H1 (cell line): ENCODE measurements around the gene MAP3K14. TPM values are rescaled to one million over a fixed set of nuclear protein-coding genes. Genes with fewer than 3 reads are reported as not detected.

Experiments used
- CTCF ChIA-PET: fragments of 300-600 bp; sonication (Branson Sonifier 250); formaldehyde crosslinking; loops from one replicate; lab custom pipeline; 2021; ENCODE audit not compliant: partially characterized antibody; lab: Charles Lee
- POLR2A ChIA-PET: fragments of 300-600 bp; sonication (Branson Sonifier 250); formaldehyde crosslinking; loops from one replicate; lab custom pipeline; 2021; ENCODE audit warnings: inconsistent platforms; ENCODE audit not compliant: partially characterized antibody; lab: Charles Lee
- DNase-seq, 2 experiments: peaks; one replicate each; pipeline versions ENCODE4 v3.0.0 to v3.0.0-alpha.2; 2010 to 2022; ENCODE audit warnings: low spot score in 2 of 2, low read depth in 1 of 2, mixed read lengths in 1 of 2
- FAIRE-seq: peaks from 2 replicates; lab custom pipeline; 2011; peaks lifted over from hg19 to GRCh38; lab: Jason Lieb, UNC
- H2AFZ ChIP-seq: 2 replicates; pipeline ENCODE4 v1.8.1; 2012; ENCODE audit warnings: low read length, inconsistent platforms
- H2AK5ac ChIP-seq: 2 replicates; pipeline ENCODE4 v1.6.1; 2013; ENCODE audit warnings: low read depth, low read length
- H2BK120ac ChIP-seq: replicated peaks from 2 replicates; pipeline ENCODE3; 2013; ENCODE audit warnings: low read depth, low read length, inconsistent platforms
- H2BK12ac ChIP-seq: 2 replicates; pipeline ENCODE4 v1.6.1; 2013; ENCODE audit warnings: low read depth, low read length
- H2BK15ac ChIP-seq: 2 replicates; pipeline ENCODE4 v1.6.1; 2013; ENCODE audit warnings: low read length
- H2BK20ac ChIP-seq: 2 replicates; pipeline ENCODE4 v1.6.1; 2013; ENCODE audit warnings: low read length
- H2BK5ac ChIP-seq: 2 replicates; pipeline ENCODE4 v1.6.1; 2013; ENCODE audit warnings: low read depth, low read length
- H3K14ac ChIP-seq: 2 replicates; pipeline ENCODE4 v1.6.1; 2013; ENCODE audit warnings: inconsistent platforms; ENCODE audit not compliant: insufficient read length
- H3K18ac ChIP-seq: 2 replicates; pipeline ENCODE4 v1.6.1; 2013; ENCODE audit warnings: low read length; ENCODE audit errors: extremely low read depth
- H3K23ac ChIP-seq: 2 replicates; pipeline ENCODE4 v1.6.1; 2013; ENCODE audit warnings: inconsistent platforms; ENCODE audit not compliant: insufficient read length
- H3K23me2 ChIP-seq: 2 replicates; pipeline ENCODE4 v1.6.1; 2013; ENCODE audit warnings: low read depth, low read length
- H3K27ac ChIP-seq: 2 replicates; pipeline ENCODE4 v1.6.1; 2011; ENCODE audit warnings: low read depth, low read length, inconsistent platforms
- H3K27me3 ChIP-seq, 4 experiments: replicated peaks in 1 of 4; 1 replicate in 1 of 4; 2 replicates in 3 of 4; pipeline versions ENCODE4 v1.6.1 to v1.8.1; 2011 to 2013; ENCODE audit warnings: low read length in 3 of 4, mild to moderate bottlenecking in 3 of 4, inconsistent platforms in 2 of 4, mixed read lengths in 2 of 4, moderate library complexity in 1 of 4; ENCODE audit not compliant: control insufficient read depth in 3 of 4, insufficient read depth in 3 of 4; ENCODE audit errors: extremely low read depth in 1 of 4
- H3K36me3 ChIP-seq, 4 experiments: 2 replicates each; pipeline versions ENCODE4 v1.6.1 to v1.8.1; 2011 to 2013; ENCODE audit warnings: mild to moderate bottlenecking in 4 of 4, low read length in 3 of 4, moderate library complexity in 2 of 4, control low read depth in 1 of 4, inconsistent platforms in 1 of 4; ENCODE audit not compliant: insufficient read depth in 4 of 4, control insufficient read depth in 2 of 4
- H3K4ac ChIP-seq: replicated peaks from 2 replicates; pipeline ENCODE3; 2013; ENCODE audit warnings: low read length, low read depth, mixed read lengths, inconsistent platforms; ENCODE audit not compliant: insufficient read length
- H3K4me1 ChIP-seq, 4 experiments: replicated peaks in 1 of 4; 1 replicate in 1 of 4; 2 replicates in 3 of 4; pipeline versions ENCODE4 v1.6.1 to v1.8.1; 2011 to 2013; ENCODE audit warnings: low read length in 3 of 4, inconsistent platforms in 2 of 4, mixed read lengths in 1 of 4; ENCODE audit not compliant: insufficient read depth in 4 of 4, control insufficient read depth in 3 of 4
- H3K4me2 ChIP-seq, 2 experiments: 2 replicates each; pipeline versions ENCODE4 v1.6.1 to v1.8.1; 2011 to 2013; ENCODE audit warnings: low read depth in 2 of 2, low read length in 2 of 2, control low read depth in 1 of 2, inconsistent platforms in 1 of 2, mild to moderate bottlenecking in 1 of 2; ENCODE audit not compliant: insufficient read depth in 1 of 2
- H3K4me3 ChIP-seq, 4 experiments: fragments of 200-600, 300-600 bp in 1 of 4; sonication (generic), shearing (Covaris generic), sonication (Bioruptor Twin) in 1 of 4; 2 replicates each; pipeline versions ENCODE4 v1.5.1 to v1.8.1; 2011 to 2016; ENCODE audit warnings: low read length in 4 of 4, low read depth in 3 of 4, control low read depth in 2 of 4, inconsistent platforms in 2 of 4, mild to moderate bottlenecking in 2 of 4, mixed read lengths in 1 of 4, moderate library complexity in 1 of 4; ENCODE audit not compliant: insufficient read depth in 2 of 4; ENCODE audit errors: extremely low read depth in 1 of 4
- H3K56ac ChIP-seq: replicated peaks from 2 replicates; pipeline ENCODE3; 2013; ENCODE audit warnings: low read depth, mild to moderate bottlenecking, mixed read lengths, low read length, inconsistent platforms; ENCODE audit not compliant: insufficient read length
- H3K79me1 ChIP-seq: 2 replicates; pipeline ENCODE4 v1.6.1; 2013; ENCODE audit warnings: low read depth, low read length, control low read depth
- H3K79me2 ChIP-seq, 2 experiments: 2 replicates each; pipeline versions ENCODE4 v1.6.1 to v1.8.1; 2012 to 2013; ENCODE audit warnings: low read length in 2 of 2, mild to moderate bottlenecking in 2 of 2, inconsistent platforms in 1 of 2; ENCODE audit not compliant: insufficient read depth in 2 of 2, control insufficient read depth in 1 of 2
- H3K9ac ChIP-seq, 4 experiments: replicated peaks in 1 of 4; 1 replicate in 1 of 4; 2 replicates in 3 of 4; pipeline versions ENCODE4 v1.6.1 to v1.8.1; 2011 to 2013; ENCODE audit warnings: low read depth in 3 of 4, low read length in 3 of 4, control low read depth in 2 of 4, mild to moderate bottlenecking in 2 of 4, moderate library complexity in 2 of 4, inconsistent platforms in 1 of 4; ENCODE audit errors: extremely low read depth in 1 of 4
- H3K9me3 ChIP-seq, 2 experiments: 2 replicates each; pipeline versions ENCODE4 v1.6.1 to v1.8.1; 2012 to 2013; ENCODE audit warnings: mild to moderate bottlenecking in 2 of 2, moderate library complexity in 2 of 2, control low read depth in 1 of 2, inconsistent platforms in 1 of 2, low read depth in 1 of 2, low read length in 1 of 2, mixed read lengths in 1 of 2; ENCODE audit not compliant: insufficient read depth in 2 of 2
- H4K20me1 ChIP-seq, 2 experiments: replicated peaks in 1 of 2; 2 replicates each; pipeline versions ENCODE3 to v1.8.1; 2011 to 2013; ENCODE audit warnings: inconsistent platforms in 2 of 2, low read length in 2 of 2, mild to moderate bottlenecking in 1 of 2; ENCODE audit not compliant: insufficient read depth in 2 of 2, control insufficient read depth in 1 of 2
- H4K5ac ChIP-seq: 2 replicates; pipeline ENCODE4 v1.6.1; 2013; ENCODE audit warnings: low read length, low read depth, mixed read lengths, inconsistent platforms; ENCODE audit not compliant: insufficient read length
- H4K8ac ChIP-seq: 2 replicates; pipeline ENCODE4 v1.8.0; 2013; ENCODE audit warnings: mild to moderate bottlenecking, moderate library complexity, low read length, inconsistent platforms; ENCODE audit not compliant: insufficient read depth; ENCODE audit errors: extremely low read depth
- H4K91ac ChIP-seq: replicated peaks from 2 replicates; pipeline ENCODE3; 2013; ENCODE audit warnings: low read length, mixed read lengths, inconsistent platforms; ENCODE audit not compliant: insufficient read length
- ASH2L ChIP-seq: fragments of 200-600, 300-600 bp; sonication (generic); IDR thresholded peaks from one replicate; pipeline ENCODE4 v1.7.1; 2017; ENCODE audit warnings: low read length
- CEBPB ChIP-seq: IDR thresholded peaks from 2 replicates; pipeline ENCODE4 v1.6.1; 2012; ENCODE audit warnings: low read depth, low read length
- CREB1 ChIP-seq: IDR thresholded peaks from 2 replicates; pipeline ENCODE4 v1.6.1; 2012; ENCODE audit warnings: inconsistent platforms
- TBP ChIP-seq: IDR thresholded peaks from 2 replicates; pipeline ENCODE4 v1.6.1; 2011; ENCODE audit warnings: low read depth, low read length, improper control_type of control experiment
- WGBS, 2 experiments: shearing (Covaris generic) in 1 of 2; methylation state at CpG; one replicate each; pipeline versions ENCODE4 v1.1.6 to v1.1.7; 2013 to 2015; ENCODE audit warnings: low lambda C conversion rate in 2 of 2, mixed read lengths in 2 of 2, inconsistent platforms in 1 of 2, low coverage in 1 of 2, missing lambda C conversion rate in 1 of 2; ENCODE audit not compliant: insufficient replicate concordance in 2 of 2, insufficient coverage in 1 of 2, insufficient read length in 1 of 2; ENCODE audit errors: extremely low coverage in 1 of 2, missing lambda C conversion rate in 1 of 2; 5-methylcytosine and 5-hydroxymethylcytosine counted together
- polyA plus RNA-seq, 7 experiments: library from polyadenylated mRNA; depleted of rRNA in 3 of 7; stranded (reverse) in 5 of 7; unstranded in 2 of 7; fragments of >200 nt in 5 of 7; fragments of 200-250 nt in 2 of 7; gene quantifications; 1 replicate in 5 of 7; 2 replicates in 1 of 7; 4 replicates in 1 of 7; pipeline versions ENCODE4 v1.2.1 to v1.2.3, GENCODE V29; 2011 to 2013; ENCODE audit warnings: missing spikeins in 2 of 7, mixed read lengths in 2 of 7
- total RNA-seq: library from RNA; stranded (reverse); fragmentation: NEBNext Ultra II Directional; extraction: Animal tissue kit (Norgen Biotek cat#: 25700); gene quantifications from 2 replicates; pipeline ENCODE4 v1.2.1, GENCODE V29; 2021

Gene MAP3K14
- total and polyA plus RNA-seq, 2 of the 8 experiments (the other 6 are each of a cell fraction or from before 2014, with no cell fraction given), result 5.2 to 6.1 TPM

GRCh38 chr17:45228763-45229539 lies 87.9 kb downstream of the MAP3K14 start:
- Histone ChIP-seq H3K4me3 (no peak overlapping the region), H3K4ac (no peak overlapping the region), H3K18ac (peak overlapping the region; percentile 90), H3K4me1 (peaks cover 5 to 29% (median 20%) of the 10 kb centered on the region in 4 experiments), H2AK5ac (no peak overlapping the region), H4K20me1 (no peaks in the 10 kb centered on the region), H3K23me2 (no peaks in the 10 kb centered on the region), H3K56ac (no peak overlapping the region), H4K91ac (peak overlapping the region; percentile 87), H2BK12ac (peak overlapping the region; percentile 94; the same call in 1 of the 2 replicates), H4K8ac (no peak overlapping the region), H2BK120ac (no peak overlapping the region), H3K14ac (no peak overlapping the region), H3K36me3 (no peaks in the 10 kb centered on the region), H3K79me2 (no peaks in the 10 kb centered on the region), H3K9me3 (no peaks in the 10 kb centered on the region), H2BK5ac (peak overlapping the region; percentile 75; the same call in 1 of the 2 replicates), H4K5ac (peak overlapping the region; percentile 26), H2BK20ac (peak overlapping the region; percentile 66; the same call in 1 of the 2 replicates), H3K9ac (no peak overlapping the region), H3K79me1 (no peaks in the 10 kb centered on the region), H2AFZ (no peak overlapping the region), H3K23ac (no peak overlapping the region), H3K4me2 (peak overlapping the region; percentile 18 to 34; a peak in 1 of 4 replicates), H3K27ac (no peak overlapping the region), H3K27me3 (peaks cover 0 to 5% (median under 1%) of the 10 kb centered on the region in 4 experiments; a peak in 3 of 7 replicates), H2BK15ac (peak overlapping the region; percentile 72)
- ChIA-PET POLR2A (interaction anchor here (0.7 to 2.8 kb wide), 7 partner anchors 12 to 80 kb away, joined by 3 to 17 read pairs (median 4); partner anchors contain the start of gene HEXIM1), CTCF (interaction anchor here (0.5 to 22.1 kb wide), 15 partner anchors 7 to 197 kb away, joined by 3 to 362 read pairs (median 4); partner anchors contain the start of gene FMNL1)
- TF ChIP-seq TBP (no peak; the same call in 1 of the 2 replicates), CEBPB (peak; percentile 98), CREB1 (peak; percentile 76), ASH2L (peak; percentile 51)
- FAIRE-seq (no peak), DNase-seq (no peak)
- 68% methylated on average over 19 of the region's 19 CpGs; no CpG with 5 or more reads in 1 of the 2 experiments for WGBS, 2 experiments
